HT-29 (cell line): ENCODE results near the gene UQCRC1. TPM values are rescaled to one million over a fixed set of nuclear protein-coding genes. Genes with fewer than 3 reads are reported as not detected.
"Not testable (repeated sequence)": the region's sequence is repeated elsewhere in the genome, so short reads cannot be mapped to it uniquely, and the experiment has no call there.

Source experiments
- DNase-seq: peaks from one replicate; pipeline ENCODE4 v3.0.0-alpha.2; 2015; ENCODE audit warnings: low spot score
- small RNA-seq: library from RNA; depleted of rRNA; stranded (forward); fragments of <200 nt; gene quantifications from one replicate; pipeline ENCODE3, GENCODE V24; 2014
- total RNA-seq: library from RNA; depleted of rRNA; stranded (reverse); fragments of >200 nt; shearing (Covaris generic); gene quantifications from 2 replicates; pipeline ENCODE4 v1.2.3, GENCODE V29; 2014; rRNA removed

Gene UQCRC1
- total RNA-seq, 1 experiment from 2014 or later: 212 TPM

- no peak for DNase-seq
These were observed 54.1 kb downstream of the UQCRC1 start for GRCh38 chr3:48555231-48555948.

GRCh38 chr3:48553886-48554845 lies 55.3 kb downstream of the UQCRC1 start:
- no peak for DNase-seq

- DNase-seq: no peak
These were observed 56.1 kb downstream of the UQCRC1 start for GRCh38 chr3:48553361-48553760.

- DNase-seq: no peak
These were observed 57.1 kb downstream of the UQCRC1 start for GRCh38 chr3:48552111-48552951.

DNA sequence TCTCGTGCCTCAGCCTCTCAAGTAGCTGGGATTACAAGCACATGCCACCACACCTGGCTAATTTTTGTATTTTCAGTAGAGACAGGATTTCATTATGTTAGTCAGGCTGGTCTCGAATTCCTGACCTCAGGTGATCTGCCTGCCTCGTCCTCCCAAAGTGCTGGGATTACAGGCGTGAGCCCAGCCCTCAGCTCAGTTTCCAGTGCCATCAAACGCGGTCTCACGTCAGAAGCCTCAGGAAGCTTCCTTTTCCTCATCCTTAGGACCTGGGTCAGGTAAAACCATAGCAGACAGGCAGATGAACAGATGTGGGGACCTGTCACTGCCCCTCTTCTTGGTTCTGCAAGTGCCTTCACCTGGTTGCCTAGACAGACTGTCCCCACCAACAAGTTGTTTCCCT lies 57.8 kb downstream of the UQCRC1 start:
- DNase-seq: not testable (repeated sequence)

Small RNA genes lying within 50 kb of the gene (small RNA-seq; reads per million reads assigned to genes)
- gene MIR6823: not detected

Other genes starting within 250 kb of the UQCRC1 start
- gene FBXW12, start 237.4 kb downstream of the UQCRC1 start, total RNA-seq: not detected in 2 replicates
- 194 and 209 TPM in 2 replicates for gene PLXNB1, start 179.6 kb downstream of the UQCRC1 start, total RNA-seq
- 19.1 and 24.3 TPM in 2 replicates for gene CCDC51, start 169.5 kb downstream of the UQCRC1 start, total RNA-seq
- 173 and 180 TPM in 2 replicates for gene TMA7, start 169.4 kb downstream of the UQCRC1 start, total RNA-seq
- gene ATRIP, start 162.9 kb downstream of the UQCRC1 start, total RNA-seq: 6.7 and 7.7 TPM in 2 replicates
- 83.6 and 85.4 TPM in 2 replicates for gene SHISA5, start 105.5 kb downstream of the UQCRC1 start, total RNA-seq
- gene PFKFB4, start 52.8 kb downstream of the UQCRC1 start, total RNA-seq: 2.0 and 5.0 TPM in 2 replicates
- not detected in 2 replicates for gene UCN2, start 45.9 kb downstream of the UQCRC1 start, total RNA-seq
- 0.10 and 0.31 TPM in 2 replicates for gene COL7A1, start 14.3 kb downstream of the UQCRC1 start, total RNA-seq
- not detected in 2 replicates for gene TMEM89, start 12.1 kb upstream of the UQCRC1 start, total RNA-seq
- gene SLC26A6, start 25.8 kb upstream of the UQCRC1 start, total RNA-seq: 28.3 and 32.1 TPM in 2 replicates
- gene CELSR3, start 53.2 kb upstream of the UQCRC1 start, total RNA-seq: 9.9 and 12.5 TPM in 2 replicates
- gene NCKIPSD, start 76.3 kb upstream of the UQCRC1 start, total RNA-seq: 33.8 and 42.8 TPM in 2 replicates
- 46.8 and 55.9 TPM in 2 replicates for gene IP6K2, start 107.6 kb upstream of the UQCRC1 start, total RNA-seq
- 54.9 and 56.2 TPM in 2 replicates for gene PRKAR2A, start 238.2 kb upstream of the UQCRC1 start, total RNA-seq